Stimulated activated CD4-positive, alpha-beta T cell treated with anti-CD3 and anti-CD28 coated beads, Interleukin-15, amount 100 ng/mL, for 24 hours (primary cell): ENCODE data around the gene ATP6V0B.
A peak's percentile ranks its signal among the peaks of the same experiment; 100 is the strongest.

Source experiments
- DNase-seq: peaks from one replicate; pipeline ENCODE4 v3.0.0-alpha.2; 2020

The ATP6V0B gene

DNA sequence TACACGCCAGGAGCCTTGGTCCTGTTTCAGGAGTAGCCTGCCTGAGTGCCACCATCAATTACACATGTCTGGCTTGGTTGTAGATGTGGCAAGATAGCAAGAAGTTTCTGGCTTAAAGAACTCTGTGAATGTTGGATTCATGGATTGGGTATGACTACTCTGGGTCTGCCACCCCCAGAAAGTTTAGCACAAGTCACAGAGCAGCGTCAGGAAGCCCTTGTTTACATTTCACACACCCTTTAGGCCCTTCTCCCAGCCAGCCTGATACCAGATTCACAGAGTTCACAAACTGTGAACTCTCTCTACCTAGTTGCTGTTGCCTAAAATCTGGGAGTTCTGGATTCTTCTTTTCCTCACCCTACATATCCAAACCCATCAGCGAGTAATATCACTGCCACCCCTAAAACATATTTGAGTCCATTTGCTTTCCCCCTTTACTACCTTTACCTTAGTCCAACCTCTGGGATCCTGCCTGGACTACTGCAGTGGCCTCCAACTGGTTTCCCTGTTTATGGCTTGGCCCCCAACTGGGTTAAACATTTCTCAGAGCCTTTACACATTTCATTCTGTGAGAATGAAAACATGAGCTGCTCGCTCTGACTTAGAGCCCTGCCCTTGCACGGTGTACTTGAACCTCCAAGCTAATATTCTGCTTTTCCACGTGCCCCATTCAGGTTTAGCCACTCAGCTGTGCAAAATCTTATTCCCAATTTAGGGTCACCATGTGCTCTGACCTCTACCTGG, 12.6 kb downstream of the ATP6V0B start:
- DNase-seq, result no peak

DNA sequence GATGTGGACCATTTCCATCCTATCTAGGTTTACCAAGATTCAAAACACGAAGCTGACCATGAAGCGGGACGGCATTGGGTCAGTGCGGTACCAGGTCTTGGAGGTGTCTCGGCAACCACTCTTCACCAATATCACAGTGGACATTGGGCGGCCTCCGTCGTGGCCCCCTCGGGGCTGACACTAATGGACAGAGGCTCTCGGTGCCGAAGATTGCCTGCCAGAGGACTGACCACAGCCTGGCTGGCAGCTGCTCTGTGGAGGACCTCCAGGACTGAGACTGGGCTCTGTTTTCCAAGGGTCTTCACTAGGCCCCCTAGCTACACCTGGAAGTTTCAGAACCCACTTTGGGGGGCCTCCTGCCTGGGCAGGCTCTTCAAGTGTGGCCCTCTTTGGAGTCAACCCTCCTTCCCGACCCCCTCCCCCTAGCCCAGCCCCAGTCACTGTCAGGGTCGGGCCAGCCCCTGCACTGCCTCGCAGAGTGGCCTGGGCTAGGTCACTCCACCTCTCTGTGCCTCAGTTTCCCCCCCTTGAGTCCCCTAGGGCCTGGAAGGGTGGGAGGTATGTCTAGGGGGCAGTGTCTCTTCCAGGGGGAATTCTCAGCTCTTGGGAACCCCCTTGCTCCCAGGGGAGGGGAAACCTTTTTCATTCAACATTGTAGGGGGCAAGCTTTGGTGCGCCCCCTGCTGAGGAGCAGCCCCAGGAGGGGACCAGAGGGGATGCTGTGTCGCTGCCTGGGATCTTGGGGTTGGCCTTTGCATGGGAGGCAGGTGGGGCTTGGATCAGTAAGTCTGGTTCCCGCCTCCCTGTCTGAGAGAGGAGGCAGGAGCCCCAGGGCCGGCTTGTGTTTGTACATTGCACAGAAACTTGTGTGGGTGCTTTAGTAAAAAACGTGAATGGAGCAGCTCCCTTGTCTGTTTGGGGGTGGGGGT, 15.8 kb downstream of the ATP6V0B start:
- DNase-seq, result peak; percentile 26

DNA sequence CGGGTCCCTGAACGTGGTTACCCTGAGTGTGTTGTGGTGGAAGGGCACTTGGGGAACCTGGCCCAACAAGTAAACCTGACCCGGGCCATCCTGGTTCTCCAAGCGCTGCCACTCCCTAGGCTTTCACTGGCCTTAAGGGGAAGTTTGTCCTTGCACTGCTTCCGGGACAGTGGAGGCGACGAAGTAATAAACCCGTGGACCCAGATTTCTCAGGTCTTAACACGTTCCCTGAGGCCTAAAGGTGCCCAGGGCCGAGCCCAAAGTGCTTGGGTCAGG, 16.4 kb downstream of the ATP6V0B start:
- no peak for DNase-seq

DNA sequence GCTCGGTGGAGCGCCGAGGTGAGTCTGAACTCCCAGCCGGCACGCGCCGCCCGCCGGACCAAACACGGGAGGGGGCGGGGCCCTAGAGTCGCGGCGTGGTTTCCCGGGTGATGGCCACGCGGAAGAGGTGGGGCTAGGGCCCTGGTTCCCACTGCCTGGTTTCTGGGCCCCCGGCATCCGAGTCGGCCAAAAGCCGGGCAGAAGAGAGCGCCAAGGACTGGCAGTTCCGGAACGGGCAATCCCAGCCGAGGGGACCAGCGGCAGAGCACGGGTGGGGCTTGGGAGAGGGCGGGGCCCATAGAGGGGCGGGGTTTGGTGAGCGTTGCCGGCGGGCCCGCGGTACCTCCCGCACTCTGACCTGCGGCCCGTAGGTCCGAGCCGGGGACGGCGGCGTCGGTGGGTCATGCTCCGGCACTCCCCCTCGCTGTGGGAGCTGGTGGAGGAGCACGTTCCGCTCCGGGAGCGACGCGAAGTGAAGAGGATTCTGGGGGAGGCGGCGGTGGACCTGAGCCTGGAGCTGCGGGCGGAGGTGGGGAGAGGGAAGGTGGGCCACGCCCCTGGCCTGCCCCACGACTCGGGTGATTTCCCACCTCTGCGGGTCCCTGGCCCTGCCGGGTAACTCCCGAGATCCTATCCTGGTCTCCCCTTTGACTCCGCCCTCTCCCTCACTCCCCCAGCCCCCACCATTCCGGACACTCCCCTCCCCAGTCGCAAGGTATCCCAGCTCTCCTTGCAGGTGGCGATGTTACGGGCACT, 16.9 kb downstream of the ATP6V0B start, which contains the start of gene CCDC24:
Gene CCDC24 (plus strand): TSS at position 124 of the 756 bp plus-strand sequence. CDS start 280 bp downstream, at position 404.
- peak; percentile 88 for DNase-seq

DNA sequence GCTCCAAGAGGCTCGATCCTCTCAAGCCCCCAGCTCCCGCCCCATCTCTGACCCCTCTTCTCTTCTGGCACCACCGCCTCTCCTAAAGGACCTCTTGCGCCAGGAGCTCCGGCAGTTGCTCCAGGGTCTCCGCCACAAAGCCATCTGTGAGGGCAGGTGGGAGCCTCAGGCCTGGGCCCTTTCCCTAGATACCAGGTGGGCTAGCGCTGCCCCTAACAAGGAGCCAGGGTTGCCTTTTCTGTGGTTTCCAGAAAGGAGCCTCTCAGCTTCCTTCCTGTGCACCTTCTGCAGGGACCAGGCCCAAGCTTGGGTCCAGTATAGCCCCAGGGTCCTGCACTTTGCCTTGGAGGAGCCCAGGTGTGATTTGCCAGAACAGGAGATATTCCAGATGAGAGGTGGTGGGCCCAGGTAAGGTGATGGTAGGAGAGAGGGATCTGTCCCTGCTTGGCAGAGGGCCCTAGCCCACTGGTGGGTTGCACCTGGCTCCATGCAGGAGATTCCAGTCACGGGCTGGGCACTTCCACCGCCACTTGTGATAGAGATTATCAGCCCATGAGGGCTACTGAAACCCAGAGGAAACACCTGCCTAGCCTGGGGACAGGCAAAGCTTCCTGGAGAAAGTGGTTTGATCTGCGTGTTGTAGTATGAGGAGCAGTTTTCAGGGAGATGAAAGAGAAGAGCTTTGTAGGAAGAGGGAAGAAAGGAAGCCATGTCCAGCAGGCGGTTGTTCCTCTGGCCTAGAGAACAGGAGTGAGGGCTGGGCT, 17.7 kb downstream of the ATP6V0B start:
- DNase-seq, result no peak

DNA sequence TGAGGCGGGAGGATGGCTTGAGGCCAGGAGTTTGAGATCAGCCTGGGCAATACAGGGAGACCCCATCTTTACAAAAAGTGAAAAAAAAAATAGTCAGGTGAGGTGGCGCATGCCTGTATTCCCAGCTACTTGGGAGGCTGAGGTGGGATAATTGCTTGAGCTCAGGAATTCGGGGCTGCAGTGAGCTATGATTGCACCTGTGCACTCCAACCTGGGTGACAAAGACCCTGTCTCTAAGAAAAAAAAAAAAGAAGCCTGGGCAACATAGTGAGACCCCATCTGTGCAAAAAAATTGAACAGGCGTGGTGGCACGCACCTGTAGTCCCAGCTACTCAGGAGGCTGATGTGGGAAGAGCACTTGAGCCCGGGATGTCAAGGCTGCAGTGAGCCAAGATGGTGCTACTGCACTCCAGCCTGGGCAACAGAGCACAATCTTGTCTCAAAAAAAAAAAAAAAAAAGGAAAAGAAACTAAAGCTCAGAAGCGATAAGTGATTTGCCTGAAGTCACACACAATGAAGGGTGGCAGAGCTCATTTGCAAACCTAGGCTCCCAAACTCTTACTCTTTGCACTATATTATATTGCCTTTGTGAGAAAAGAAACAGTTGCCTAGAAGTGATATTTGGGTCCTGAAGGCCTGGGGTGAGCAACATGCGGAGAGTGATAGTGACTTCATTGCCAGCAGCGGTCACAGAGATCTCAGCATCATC, 18.6 kb downstream of the ATP6V0B start:
- no peak for DNase-seq

DNA sequence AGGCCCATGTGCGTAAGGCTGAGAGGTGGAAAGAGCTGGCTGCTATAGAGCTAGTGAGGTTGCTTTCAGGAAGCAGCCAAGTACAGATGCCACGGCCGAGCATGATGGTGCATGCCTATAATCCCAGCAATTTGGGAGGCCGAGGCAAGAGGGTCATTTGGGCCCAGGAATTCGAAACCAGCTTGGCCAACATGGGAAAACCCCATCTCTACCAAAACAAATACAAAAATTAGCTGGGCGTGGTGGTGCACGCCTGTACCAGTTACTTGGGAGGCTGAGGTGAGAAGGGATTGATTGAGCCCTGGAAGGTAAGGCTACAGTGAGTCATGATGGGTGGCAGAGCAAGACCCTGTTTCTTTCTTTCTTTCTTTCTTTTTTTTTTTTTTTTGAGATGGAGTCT, 19.3 kb downstream of the ATP6V0B start:
- DNase-seq, result no peak

DNA sequence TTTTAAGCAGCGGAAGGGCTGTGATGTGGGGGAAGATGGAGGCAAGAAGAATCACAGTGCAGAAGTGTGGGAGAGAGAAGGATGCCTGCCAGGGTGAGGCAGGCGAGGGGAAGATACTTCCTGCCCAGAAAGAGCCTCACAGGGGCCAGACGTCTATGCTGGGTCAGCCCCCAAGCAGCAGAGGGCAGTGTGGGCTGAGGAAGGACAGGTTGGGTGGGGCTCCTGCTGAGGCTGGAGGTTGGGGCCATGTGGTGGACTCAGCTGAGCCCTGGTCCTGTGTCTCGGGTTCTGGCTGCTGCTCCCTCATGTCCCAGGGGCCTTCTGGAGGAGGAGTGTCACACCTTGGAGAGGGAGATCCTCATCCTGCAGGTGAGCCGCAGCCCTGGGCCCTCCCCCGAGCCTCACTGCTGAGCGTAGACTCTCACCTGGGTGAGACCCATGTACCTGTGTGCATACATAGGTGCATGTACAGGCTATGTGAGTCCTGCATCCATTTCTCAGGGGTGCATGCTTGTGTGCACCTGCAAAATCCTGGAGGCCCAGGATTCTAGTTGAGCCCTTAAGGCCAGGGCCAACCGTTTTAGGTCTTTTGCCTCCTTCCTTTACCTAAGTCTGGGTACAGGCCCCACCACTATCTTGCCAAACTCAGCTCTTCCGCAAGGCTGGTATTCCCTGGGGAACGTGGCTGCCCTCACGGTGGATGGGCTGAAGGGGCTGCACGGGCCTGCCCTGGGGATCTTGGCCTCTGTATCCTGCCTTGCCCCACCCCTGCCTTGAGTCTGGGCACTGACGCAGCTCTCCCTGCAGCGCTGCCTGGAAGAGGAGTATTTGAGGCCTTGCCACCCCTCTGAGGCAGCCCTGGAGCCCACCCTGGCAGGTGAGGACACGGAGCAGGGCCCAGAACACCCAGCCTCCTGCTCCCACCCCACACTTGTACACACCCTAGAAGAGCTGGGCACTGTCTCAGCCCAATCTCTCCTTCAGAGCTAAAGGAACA, 20.3 kb downstream of the ATP6V0B start:
- DNase-seq, result peak; percentile 28

DNA sequence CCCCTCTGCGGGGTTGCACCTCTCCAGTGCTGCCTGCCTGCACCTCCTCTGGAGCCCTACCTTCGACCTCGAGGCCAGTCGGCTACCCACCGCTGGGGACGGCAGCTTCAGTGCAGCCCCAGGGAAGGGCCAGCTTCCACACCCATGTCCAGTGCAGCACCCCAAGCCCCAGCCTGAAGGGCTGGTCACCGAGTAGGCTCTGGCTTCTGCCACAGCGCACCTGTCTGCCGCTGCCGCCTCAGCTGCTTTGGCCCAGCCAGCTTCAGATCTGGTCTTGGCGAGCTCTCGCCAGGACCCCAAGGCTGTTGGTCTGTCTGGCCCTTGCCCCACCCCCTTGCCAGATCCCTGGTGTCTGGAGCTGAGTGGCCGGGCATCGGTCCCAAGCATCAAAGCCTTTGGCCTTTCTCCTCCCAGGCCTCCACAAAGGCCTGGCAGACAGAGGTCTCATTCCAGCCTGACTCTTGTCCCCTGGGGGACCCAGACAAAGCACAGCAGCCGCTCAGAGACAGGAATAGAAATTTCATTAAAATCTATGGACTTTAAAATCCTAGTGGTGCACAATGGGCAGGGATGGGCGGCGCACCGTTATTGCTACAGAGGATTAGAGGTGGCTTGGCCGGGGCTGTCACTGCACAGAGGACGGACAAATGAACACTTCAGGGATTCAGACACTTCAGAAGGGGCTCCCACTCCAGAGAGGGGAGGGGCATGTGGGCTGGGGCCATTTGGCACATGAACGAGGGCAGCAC, 21.4 kb downstream of the ATP6V0B start:
- no peak for DNase-seq

DNA sequence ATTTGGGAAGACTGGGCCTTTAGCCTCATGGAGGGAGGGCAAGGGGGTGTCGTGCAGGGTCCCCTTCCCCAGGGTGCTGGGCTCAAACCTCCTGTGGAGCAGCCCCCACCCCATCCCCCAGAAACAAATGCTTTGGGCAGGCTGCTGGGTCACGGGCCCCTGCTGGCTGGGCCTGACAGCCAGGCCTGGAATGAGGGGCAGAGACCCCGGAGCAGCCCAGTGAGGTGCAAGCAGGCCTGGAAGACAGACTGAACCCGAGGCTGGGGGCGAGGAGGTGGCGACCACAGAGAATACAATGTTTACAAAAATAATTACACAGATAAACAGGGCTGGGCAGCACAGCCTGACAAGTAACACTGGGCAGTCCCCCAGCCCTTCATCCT, 22.0 kb downstream of the ATP6V0B start:
- DNase-seq, result no peak

DNA sequence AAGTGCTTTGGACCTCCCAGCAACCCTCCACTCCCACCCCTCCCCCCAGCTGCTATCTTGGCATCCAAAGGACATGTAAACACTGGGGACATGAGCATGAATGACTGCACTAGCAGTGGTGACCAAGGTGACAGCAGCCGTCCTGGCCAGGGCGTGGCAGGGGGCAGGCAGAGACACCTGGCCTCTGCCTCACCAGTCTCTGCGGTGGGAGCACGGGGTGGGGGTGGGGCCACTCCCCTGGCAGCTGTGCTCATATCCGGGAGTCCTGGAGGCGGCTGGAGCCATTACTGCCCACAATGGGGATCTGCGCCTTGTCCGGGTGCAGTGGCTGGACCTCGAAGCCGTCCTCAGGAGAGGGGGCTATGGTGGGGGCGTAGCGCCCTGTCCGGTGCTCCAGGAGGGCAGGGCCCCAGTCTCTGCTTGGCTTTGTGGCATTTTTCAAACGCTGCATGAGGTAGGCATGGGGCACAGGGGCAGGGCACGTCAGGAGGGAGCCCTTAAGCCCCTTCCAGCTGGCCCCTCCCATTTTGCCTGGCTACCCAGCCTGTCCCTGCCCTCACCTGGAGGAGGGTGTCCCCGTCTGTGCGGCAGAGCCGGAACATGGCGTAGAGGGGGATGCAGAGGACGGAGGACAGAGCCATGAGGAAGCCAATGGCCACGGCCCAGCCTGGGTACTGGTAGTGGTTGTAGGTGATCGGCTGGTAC, 22.7 kb downstream of the ATP6V0B start:
- no peak for DNase-seq

DNA sequence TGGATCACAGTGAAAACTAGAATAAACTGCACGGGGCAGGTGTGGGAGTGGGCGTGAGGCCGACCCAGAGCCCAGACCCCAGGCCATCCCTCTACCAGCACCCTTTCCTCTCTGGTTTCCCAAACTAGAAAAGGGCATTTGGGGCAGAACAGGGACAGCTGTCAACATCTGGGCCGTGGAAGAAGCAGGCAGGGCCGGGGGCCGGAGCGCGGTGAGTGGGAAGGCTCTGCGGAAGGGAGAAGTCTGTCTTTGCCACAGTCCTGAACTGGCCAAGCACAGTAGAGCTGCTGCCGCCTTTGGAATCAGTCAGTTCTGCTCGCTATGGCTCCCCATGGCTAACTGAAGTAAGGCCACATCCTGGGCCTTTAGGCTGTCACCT, 23.2 kb downstream of the ATP6V0B start:
- no peak for DNase-seq

DNA sequence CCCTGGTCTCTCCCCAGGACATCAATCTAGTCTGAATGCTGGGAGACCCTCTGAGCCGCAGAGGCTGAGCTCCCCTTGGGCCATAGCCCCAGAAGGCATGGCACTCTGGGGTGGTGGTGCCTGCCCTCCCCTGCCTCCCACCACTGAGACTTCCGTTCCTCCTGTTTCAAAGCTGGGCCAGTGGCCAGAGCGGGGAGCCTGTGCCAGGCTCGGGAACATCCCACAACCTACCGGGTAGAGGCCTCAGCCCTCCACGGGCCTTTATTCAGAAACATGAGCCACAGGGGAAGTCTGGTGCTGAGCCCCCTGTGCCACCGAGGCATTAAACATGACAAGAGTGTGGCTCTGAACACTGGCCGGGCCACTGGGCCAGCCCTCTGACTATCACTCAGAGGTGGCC, 24.7 kb downstream of the ATP6V0B start:
- no peak for DNase-seq

DNA sequence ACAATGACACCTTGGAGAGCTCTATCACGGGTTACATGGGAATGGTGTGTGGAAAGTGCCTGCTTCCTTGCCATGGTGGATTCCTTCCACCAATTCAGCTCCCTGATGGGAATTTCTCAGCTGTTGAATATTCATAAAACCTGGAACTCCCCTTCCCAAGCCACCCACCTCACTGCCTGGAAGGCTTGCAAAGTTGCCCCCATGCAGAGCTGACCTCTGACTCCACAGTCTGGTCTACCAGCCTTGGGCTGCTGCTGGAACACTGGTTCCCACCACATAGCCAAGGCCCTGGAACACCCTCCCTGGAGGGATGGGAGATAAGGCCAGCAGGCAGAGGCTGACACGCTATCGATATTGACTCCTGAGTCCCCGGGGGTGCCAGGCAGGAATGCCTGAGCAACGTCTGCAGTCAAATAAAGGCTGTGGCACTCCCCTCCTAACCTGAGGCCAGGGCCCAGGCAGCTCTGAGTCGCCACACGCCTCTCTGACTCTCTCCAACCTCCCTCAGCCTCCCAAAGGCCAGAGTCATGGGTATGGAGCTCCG, 25.4 kb downstream of the ATP6V0B start:
- DNase-seq, result no peak

DNA sequence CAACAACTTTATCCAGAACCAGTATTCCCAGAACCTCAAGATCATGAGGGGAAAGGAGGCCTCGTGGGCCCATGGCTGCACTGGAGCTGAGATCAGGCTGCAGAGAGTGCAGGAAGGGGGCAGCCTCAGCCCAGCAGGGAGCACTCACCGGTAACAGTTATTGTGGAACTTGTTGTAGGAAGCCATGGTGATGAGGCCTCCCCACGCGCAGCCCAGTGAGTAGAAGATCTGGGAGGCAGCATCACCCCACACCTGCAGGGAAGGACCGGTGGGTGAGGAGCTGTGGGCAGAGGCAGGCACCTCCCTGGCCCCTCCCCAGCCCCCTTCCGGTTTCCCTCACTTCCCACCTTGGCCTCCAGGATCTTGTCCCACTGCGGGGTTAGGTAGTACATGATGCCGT, 27.4 kb downstream of the ATP6V0B start:
- no peak for DNase-seq

DNA sequence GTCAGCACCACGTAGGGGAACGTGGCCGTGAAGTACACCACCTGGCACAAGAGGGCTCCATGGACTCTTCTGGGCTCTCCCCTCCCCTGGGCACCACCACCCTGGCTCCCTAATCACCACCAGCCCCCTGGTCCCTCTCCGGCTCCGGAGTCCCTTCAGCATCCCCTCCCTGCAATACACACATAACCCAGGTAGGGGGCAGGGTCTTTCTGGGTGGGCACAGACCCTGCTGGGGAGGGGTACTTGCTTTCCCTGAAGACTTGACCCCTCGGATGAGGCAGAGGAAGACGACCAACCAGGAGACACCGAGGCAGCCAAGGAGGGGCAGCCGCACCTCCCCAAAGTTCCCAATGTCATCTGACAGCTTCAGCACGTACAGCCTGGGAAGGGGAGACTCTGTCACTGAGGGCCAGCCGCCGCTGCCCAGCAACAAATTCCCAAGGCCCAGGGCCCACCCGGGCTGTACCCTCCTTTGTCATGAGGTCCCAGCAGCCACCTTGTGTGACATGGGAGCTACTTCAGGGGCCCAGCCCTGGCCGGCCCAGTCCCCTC, 27.9 kb downstream of the ATP6V0B start:
- no peak for DNase-seq

DNA sequence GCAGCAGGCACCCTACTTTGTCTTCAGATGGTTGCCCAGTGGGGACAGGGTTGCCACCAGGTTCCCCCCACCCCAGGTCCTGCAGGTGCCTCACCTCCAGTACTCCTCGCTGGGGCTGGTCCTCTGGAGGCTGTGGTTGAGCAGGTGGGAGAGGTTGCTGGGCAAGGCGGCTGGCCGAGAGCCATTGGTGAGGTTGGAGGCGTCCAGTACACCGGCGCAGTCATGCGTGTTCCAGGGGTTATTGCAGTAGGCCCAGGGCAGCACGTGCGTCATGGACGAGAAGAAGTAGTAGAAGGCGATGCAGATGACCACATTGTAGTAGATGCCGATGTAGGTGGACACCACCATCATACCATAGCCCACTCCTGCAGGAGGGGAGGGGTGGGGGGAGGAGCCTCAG, 33.5 kb downstream of the ATP6V0B start:
- DNase-seq, result no peak

DNA sequence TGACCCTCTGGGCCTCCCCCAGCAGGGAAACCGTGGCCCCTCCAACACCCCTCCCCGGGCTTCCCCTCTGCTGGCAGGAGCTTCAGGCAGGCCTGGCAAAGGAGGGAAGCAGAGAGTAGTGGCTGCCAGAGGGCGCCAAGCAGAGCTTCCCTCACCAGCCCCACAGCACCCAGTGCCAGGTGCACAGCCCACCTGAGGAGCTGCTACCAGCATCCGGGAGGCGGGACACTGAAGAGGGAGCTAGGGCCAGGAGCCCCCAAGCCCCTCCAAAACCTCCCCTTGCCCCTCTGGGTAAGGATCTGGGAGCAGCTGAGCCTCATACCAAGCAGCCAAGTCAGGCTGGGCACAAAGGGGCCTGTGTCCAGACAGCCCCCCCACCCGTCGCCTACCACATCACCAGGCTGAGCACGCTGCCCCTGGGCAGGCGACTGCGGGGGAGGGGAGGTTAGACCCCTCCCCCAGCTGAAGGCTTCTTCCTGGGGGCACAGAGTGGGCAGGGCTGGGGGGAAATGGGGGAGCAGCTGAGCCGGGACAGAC, 36.2 kb downstream of the ATP6V0B start:
- no peak for DNase-seq

DNA sequence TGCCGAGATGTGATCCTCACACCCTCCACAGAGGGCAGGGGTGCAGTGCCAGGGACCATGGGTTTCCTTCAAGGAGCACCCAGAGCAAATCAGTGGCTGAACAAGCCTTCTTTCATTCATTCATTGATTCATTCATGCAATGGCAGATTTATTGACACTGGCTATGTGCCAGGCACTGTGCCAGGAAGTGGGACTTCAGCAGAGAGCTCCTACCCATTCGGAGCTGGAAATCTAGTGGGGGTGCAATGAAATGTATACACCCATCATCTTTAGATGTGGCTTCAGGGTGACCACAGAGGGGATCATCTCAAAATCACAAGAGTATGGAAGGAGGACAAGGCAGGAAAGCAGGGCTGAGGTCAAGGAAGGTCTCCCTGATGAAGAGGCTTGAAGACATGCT, 37.6 kb downstream of the ATP6V0B start:
- DNase-seq, result no peak
